ENCODE measurements around the gene PPP1R13L.
A peak's percentile ranks its signal among the peaks of the same experiment; 100 is the strongest.

DNA sequence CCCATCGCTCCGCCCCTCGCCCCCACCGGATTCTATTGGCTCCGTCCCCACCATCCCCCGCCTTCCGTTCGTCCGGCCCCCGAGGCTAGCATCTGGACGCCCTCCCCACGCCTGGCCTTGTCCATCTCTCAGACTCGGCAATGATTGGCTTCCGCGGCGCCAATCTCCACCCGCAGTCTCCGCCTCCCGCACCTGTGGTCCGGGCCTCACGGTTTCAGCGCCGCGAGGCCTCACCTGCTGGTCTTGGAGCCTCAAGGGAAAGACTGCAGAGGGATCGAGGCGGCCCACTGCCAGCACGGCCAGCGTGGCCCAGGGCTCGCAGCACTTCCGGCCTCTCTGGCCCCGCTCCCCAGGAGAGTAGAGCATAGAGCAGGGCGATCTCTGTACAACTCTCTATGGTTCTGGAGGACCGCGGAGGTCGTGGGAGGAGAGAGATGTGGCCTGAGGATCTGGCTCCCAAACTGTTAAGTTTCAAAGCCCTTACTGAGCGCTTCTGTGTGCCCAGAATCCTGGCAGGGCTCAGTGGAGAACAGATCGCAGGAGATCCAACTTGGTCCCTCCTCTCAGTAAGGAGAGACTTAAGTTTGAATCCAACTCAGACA is 18.8 kb upstream of the PPP1R13L start, which contains the start of gene ERCC1:
- peak; percentile 69 to 73 for TF ChIP-seq POLR2A (IDR thresholded peaks at IDR 0.05)
- TF ChIP-seq, protein P1, sequence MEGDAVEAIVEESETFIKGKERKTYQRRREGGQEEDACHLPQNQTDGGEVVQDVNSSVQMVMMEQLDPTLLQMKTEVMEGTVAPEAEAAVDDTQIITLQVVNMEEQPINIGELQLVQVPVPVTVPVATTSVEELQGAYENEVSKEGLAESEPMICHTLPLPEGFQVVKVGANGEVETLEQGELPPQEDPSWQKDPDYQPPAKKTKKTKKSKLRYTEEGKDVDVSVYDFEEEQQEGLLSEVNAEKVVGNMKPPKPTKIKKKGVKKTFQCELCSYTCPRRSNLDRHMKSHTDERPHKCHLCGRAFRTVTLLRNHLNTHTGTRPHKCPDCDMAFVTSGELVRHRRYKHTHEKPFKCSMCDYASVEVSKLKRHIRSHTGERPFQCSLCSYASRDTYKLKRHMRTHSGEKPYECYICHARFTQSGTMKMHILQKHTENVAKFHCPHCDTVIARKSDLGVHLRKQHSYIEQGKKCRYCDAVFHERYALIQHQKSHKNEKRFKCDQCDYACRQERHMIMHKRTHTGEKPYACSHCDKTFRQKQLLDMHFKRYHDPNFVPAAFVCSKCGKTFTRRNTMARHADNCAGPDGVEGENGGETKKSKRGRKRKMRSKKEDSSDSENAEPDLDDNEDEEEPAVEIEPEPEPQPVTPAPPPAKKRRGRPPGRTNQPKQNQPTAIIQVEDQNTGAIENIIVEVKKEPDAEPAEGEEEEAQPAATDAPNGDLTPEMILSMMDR (IDR thresholded peaks at IDR 0.05) = no peak
